ENCODE data around the gene ARL5B. TPM values are rescaled to one million over a fixed set of nuclear protein-coding genes. Genes with fewer than 3 reads are reported as not detected.

ARL5B gene
- total and polyA plus RNA-seq, 9 of the 15 experiments (the other 6 are each of a cell fraction or from before 2014, with no cell fraction given), result 4.1 to 22.2 (median 15.1) TPM

GRCh38 chr10:18659125-18659818 lies at the start of gene ARL5B (continued):
- TF ChIP-seq, protein P1, sequence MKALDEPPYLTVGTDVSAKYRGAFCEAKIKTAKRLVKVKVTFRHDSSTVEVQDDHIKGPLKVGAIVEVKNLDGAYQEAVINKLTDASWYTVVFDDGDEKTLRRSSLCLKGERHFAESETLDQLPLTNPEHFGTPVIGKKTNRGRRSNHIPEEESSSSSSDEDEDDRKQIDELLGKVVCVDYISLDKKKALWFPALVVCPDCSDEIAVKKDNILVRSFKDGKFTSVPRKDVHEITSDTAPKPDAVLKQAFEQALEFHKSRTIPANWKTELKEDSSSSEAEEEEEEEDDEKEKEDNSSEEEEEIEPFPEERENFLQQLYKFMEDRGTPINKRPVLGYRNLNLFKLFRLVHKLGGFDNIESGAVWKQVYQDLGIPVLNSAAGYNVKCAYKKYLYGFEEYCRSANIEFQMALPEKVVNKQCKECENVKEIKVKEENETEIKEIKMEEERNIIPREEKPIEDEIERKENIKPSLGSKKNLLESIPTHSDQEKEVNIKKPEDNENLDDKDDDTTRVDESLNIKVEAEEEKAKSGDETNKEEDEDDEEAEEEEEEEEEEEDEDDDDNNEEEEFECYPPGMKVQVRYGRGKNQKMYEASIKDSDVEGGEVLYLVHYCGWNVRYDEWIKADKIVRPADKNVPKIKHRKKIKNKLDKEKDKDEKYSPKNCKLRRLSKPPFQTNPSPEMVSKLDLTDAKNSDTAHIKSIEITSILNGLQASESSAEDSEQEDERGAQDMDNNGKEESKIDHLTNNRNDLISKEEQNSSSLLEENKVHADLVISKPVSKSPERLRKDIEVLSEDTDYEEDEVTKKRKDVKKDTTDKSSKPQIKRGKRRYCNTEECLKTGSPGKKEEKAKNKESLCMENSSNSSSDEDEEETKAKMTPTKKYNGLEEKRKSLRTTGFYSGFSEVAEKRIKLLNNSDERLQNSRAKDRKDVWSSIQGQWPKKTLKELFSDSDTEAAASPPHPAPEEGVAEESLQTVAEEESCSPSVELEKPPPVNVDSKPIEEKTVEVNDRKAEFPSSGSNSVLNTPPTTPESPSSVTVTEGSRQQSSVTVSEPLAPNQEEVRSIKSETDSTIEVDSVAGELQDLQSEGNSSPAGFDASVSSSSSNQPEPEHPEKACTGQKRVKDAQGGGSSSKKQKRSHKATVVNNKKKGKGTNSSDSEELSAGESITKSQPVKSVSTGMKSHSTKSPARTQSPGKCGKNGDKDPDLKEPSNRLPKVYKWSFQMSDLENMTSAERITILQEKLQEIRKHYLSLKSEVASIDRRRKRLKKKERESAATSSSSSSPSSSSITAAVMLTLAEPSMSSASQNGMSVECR (CRISPR knock-in tag; IDR thresholded peaks at IDR 0.05), result peak; percentile 52; the same call in 1 of the 2 replicates
- peak; percentile 98 for TF ChIP-seq EP400 (IDR thresholded peaks at IDR 0.05)
- peak; percentile 75 to 83 for TF ChIP-seq MNT (conservative IDR thresholded peaks at IDR 0.05)
- peak; percentile 100 for TF ChIP-seq CREB3L1 (IDR thresholded peaks at IDR 0.05; ENCODE audit: borderline replicate concordance, low read depth)
- peak; percentile 61 for TF ChIP-seq SAP30 (IDR thresholded peaks at IDR 0.05; ENCODE audit: borderline replicate concordance, insufficient read depth, low read depth, low read length, poor library complexity, severe bottlenecking)
- TF ChIP-seq NFIC (IDR thresholded peaks at IDR 0.05), result peak; percentile 30; the same call in 1 of the 2 replicates
- TF ChIP-seq, protein P2, sequence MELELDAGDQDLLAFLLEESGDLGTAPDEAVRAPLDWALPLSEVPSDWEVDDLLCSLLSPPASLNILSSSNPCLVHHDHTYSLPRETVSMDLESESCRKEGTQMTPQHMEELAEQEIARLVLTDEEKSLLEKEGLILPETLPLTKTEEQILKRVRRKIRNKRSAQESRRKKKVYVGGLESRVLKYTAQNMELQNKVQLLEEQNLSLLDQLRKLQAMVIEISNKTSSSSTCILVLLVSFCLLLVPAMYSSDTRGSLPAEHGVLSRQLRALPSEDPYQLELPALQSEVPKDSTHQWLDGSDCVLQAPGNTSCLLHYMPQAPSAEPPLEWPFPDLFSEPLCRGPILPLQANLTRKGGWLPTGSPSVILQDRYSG (tag; conservative IDR thresholded peaks at IDR 0.05; ENCODE audit: low read depth), result no peak
- peak in 1 of 2 experiments; percentile 74; a peak in 1 of 4 replicates for TF ChIP-seq TEAD1 (CRISPR knock-in tag; IDR thresholded peaks at IDR 0.05)
- TF ChIP-seq RBBP5 (IDR thresholded peaks at IDR 0.05; ENCODE audit: borderline replicate concordance, insufficient read depth, low read length, poor library complexity, severe bottlenecking), result peak; percentile 80
- TF ChIP-seq, protein P3, sequence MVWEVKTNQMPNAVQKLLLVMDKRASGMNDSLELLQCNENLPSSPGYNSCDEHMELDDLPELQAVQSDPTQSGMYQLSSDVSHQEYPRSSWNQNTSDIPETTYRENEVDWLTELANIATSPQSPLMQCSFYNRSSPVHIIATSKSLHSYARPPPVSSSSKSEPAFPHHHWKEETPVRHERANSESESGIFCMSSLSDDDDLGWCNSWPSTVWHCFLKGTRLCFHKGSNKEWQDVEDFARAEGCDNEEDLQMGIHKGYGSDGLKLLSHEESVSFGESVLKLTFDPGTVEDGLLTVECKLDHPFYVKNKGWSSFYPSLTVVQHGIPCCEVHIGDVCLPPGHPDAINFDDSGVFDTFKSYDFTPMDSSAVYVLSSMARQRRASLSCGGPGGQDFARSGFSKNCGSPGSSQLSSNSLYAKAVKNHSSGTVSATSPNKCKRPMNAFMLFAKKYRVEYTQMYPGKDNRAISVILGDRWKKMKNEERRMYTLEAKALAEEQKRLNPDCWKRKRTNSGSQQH (CRISPR knock-in tag; IDR thresholded peaks at IDR 0.05), result no peak
- TF ChIP-seq SIN3A (IDR thresholded peaks at IDR 0.05; ENCODE audit: borderline replicate concordance in 2 of 2, control insufficient read depth in 1 of 2, low read depth in 2 of 2, low read length in 2 of 2), result 0 out of 4 replicates have a peak, but pooled peaks of 1 of the 2 experiments have one; percentile 67
- TF ChIP-seq MBD2 (IDR thresholded peaks at IDR 0.05; ENCODE audit: borderline replicate concordance, low read depth), result peak; percentile 48; the same call in 1 of the 2 replicates
- TF ChIP-seq ZNF431 (CRISPR knock-in tag; IDR thresholded peaks at IDR 0.05), result no peak
- TF ChIP-seq SMARCE1 (IDR thresholded peaks at IDR 0.05), result no peak; the same call in 1 of the 2 replicates
- no peak for TF ChIP-seq GATAD2A (IDR thresholded peaks at IDR 0.05)
- no peak for TF ChIP-seq CHD2 (IDR thresholded peaks at IDR 0.05; ENCODE audit: low read depth, low read length)
